Activated CD4-positive, alpha-beta T cell treated with anti-CD3 and anti-CD28 coated beads for 36 hours (primary cell): ENCODE data around the gene MACROD2. TPM values are rescaled to one million over a fixed set of nuclear protein-coding genes. Genes with fewer than 3 reads are reported as not detected.

ENCODE experiments used
- ATAC-seq: fragments of 200-7000 bp; cut with Tn5 transposase; one replicate; pipeline ENCODE4 v1.10.0; 2021; ENCODE audit warnings: mild to moderate bottlenecking, moderate library complexity
- CTCF ChIA-PET: fragments of 350-600 bp; sonication (Branson Sonifier 250); formaldehyde crosslinking; loops from one replicate; lab custom pipeline; 2021; ENCODE audit warnings: antibody characterized with exemption; lab: Charles Lee
- POLR2A ChIA-PET: fragments of 350-600 bp; sonication (Branson Sonifier 250); formaldehyde crosslinking; loops from one replicate; lab custom pipeline; 2021; ENCODE audit warnings: antibody characterized with exemption, inconsistent platforms; lab: Charles Lee
- DNase-seq: peaks from one replicate; pipeline ENCODE4 v3.0.0-alpha.2; 2020
- H3K27ac Mint-ChIP-seq: one replicate; pipeline ENCODE4 v1.8.0; 2021; ENCODE audit warnings: mixed read lengths
- H3K27me3 Mint-ChIP-seq: one replicate; pipeline ENCODE4 v1.8.0; 2021; ENCODE audit warnings: mixed read lengths
- H3K36me3 Mint-ChIP-seq: one replicate; pipeline ENCODE4 v1.8.0; 2021; ENCODE audit warnings: low read depth, mixed read lengths
- H3K4me1 Mint-ChIP-seq: one replicate; pipeline ENCODE4 v1.8.0; 2021; ENCODE audit warnings: mixed read lengths
- H3K4me3 Mint-ChIP-seq: one replicate; pipeline ENCODE4 v1.8.0; 2021; ENCODE audit warnings: mild to moderate bottlenecking, moderate library complexity, mixed read lengths
- H3K9me3 Mint-ChIP-seq: one replicate; pipeline ENCODE4 v1.8.0; 2021; ENCODE audit warnings: low read depth, mixed read lengths
- intact Hi-C, 2 experiments: fragments of 100-400 bp; cut with DNase I in 1 of 2; cut with micrococcal nuclease in 1 of 2; formaldehyde crosslinking; loops; one replicate each; pipeline versions ENCODE4 v1.14.2 to v1.15.1; 2022 to 2024; cut with DNase I, micrococcal nuclease
- total RNA-seq, 2 experiments: library from RNA; stranded (reverse); gene quantifications; one replicate each; pipeline ENCODE4 v1.2.3, GENCODE V29; 2021

MACROD2 gene
- total RNA-seq, 2 experiments from 2014 or later = not detected

DNA sequence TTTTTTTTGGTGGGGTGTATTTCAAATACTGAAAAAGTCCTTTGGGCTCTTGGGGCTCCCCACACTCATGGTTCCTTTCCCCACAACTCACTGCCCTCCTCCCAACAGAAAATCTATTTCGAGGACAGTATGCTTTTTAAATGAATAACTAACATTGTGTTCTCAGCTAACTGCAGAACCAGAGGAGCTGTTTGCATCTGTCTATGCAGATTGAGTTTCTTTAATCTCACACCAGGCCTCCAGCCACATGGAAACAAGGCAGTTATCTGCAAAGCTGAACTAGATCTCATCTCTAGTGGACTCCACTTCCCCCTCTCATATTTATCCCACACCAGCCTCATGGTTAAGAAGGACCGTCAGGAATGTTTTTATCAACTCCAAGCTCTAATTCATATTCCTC lies 1622.8 kb downstream of the MACROD2 start:
- H3K4me3 Mint-ChIP-seq = no peak overlapping the region
- intact Hi-C loops = no loop called here
- POLR2A ChIA-PET = interaction anchor here (0.7 kb wide), 1 partner anchor 26 kb away, joined by 3 read pairs; no protein-coding TSS in a partner anchor

DNA sequence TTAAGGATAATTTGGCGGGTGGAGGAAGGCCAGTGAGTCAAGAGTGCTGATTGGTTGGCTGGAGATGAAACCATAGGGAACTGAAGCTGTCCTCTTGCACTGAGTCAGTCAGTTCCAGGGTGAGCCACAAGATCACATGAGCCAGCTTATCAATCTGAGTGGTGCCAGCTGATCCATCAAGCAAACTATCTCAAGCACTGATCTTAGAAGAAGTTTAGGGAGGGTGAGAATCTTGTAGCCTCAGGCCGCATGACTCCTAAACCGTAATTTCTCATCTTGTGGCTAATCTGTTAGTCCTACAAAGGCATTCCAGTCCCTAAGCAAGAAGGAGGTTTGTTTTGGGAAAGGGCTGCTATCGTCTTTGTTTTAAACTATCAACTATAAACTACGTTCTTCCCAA lies 1623.6 kb downstream of the MACROD2 start:
- H3K36me3 Mint-ChIP-seq = no peaks in the 10 kb centered on the region
- no peak overlapping the region for H3K4me3 Mint-ChIP-seq
- no peaks in the 10 kb centered on the region for H3K27me3 Mint-ChIP-seq
- intact Hi-C loops = no loop called here
- DNase-seq (no peak), ATAC-seq (no peak)
- H3K4me1 Mint-ChIP-seq = no peaks in the 10 kb centered on the region
- no peak overlapping the region for H3K27ac Mint-ChIP-seq
- ChIA-PET POLR2A (no interaction called here), CTCF (no interaction called here)
- H3K9me3 Mint-ChIP-seq = no peaks in the 10 kb centered on the region

More for the DNA sequence above, 1622.8 kb downstream of the MACROD2 start:
- Mint-ChIP-seq H3K27ac (no peak overlapping the region), H3K4me1 (no peaks in the 10 kb centered on the region), H3K27me3 (no peaks in the 10 kb centered on the region), H3K9me3 (no peaks in the 10 kb centered on the region), H3K36me3 (no peaks in the 10 kb centered on the region)
- CTCF ChIA-PET = no interaction called here
- no peak for ATAC-seq
- no peak for DNase-seq

DNA sequence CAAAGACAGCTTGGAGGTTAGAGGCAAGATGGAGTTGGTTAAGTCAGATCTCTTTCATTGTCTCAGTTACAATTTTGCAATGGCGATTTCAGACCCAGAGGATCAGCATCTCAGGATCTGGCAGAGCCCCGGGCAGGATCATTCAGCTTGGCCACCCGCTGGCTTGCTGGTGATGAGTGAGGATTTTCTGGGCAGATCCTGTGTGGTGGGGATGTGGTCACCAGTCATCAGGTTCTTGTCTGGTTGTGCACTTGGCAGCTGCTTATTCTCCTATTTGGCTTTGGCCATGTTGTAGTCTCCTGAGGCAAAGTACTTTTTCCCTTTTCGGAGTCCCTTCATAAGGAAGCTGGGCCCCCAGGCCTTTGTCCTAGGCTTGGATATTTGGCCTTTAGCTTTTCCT lies 1624.0 kb downstream of the MACROD2 start:
- H3K36me3 Mint-ChIP-seq = no peaks in the 10 kb centered on the region
- H3K4me1 Mint-ChIP-seq = no peaks in the 10 kb centered on the region
- intact Hi-C loops = no loop called here
- ChIA-PET CTCF (no interaction called here), POLR2A (no interaction called here)
- ATAC-seq = no peak
- no peaks in the 10 kb centered on the region for H3K9me3 Mint-ChIP-seq
- H3K27me3 Mint-ChIP-seq = no peaks in the 10 kb centered on the region
- H3K27ac Mint-ChIP-seq = no peak overlapping the region
- DNase-seq = no peak
- H3K4me3 Mint-ChIP-seq = no peak overlapping the region

DNA sequence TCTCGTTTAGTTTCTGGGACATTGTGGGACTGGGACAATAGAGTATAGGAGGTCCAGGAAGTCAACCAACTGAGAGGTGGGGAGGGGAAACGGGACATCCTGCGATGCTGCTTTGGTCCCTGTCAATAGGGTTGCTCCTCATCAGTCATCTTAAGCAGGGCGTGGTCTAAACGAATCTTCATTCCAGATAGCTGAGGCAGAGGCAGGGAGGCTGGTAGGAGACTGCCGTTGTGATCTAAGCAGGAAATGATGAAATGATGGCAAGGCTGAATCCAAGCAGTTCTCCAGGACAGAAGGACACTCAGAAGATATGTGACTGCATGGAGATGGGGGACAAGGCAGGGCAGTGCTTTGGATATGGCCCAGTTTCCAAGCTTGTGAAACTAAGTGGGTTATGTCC lies 1624.5 kb downstream of the MACROD2 start:
- ChIA-PET POLR2A (no interaction called here), CTCF (no interaction called here)
- H3K27me3 Mint-ChIP-seq = no peaks in the 10 kb centered on the region
- H3K9me3 Mint-ChIP-seq = no peaks in the 10 kb centered on the region
- ATAC-seq = no peak
- no peak for DNase-seq
- no peak overlapping the region for H3K27ac Mint-ChIP-seq
- intact Hi-C loops = no loop called here
- H3K4me1 Mint-ChIP-seq = no peaks in the 10 kb centered on the region
- H3K4me3 Mint-ChIP-seq = no peak overlapping the region
- H3K36me3 Mint-ChIP-seq = no peaks in the 10 kb centered on the region

DNA sequence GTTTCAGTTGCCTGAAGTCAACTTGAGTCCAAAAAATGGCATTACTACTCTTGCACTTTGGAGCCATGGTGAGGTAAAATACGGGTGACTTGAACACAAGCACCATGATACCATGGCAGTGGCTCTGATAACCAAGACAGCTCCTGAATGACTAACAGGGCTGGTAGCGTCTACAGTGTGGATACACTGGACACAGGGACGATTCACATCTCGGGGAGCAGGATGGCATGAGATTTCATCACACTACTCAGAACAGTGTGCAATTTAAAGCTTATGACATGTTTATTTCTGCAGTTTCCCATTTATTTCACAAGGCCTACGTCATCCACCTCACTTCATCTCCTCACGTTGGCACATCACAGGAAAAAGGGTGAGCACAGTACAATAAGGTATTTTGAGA lies 1627.1 kb downstream of the MACROD2 start:
- intact Hi-C loops = no loop called here
- no peak overlapping the region for H3K27ac Mint-ChIP-seq
- CTCF ChIA-PET = no interaction called here
- POLR2A ChIA-PET = no interaction called here
- no peak for DNase-seq
- H3K4me3 Mint-ChIP-seq = no peak overlapping the region
- no peak for ATAC-seq
- no peaks in the 10 kb centered on the region for H3K9me3 Mint-ChIP-seq
- no peaks in the 10 kb centered on the region for H3K27me3 Mint-ChIP-seq
- no peaks in the 10 kb centered on the region for H3K36me3 Mint-ChIP-seq
- no peaks in the 10 kb centered on the region for H3K4me1 Mint-ChIP-seq

DNA sequence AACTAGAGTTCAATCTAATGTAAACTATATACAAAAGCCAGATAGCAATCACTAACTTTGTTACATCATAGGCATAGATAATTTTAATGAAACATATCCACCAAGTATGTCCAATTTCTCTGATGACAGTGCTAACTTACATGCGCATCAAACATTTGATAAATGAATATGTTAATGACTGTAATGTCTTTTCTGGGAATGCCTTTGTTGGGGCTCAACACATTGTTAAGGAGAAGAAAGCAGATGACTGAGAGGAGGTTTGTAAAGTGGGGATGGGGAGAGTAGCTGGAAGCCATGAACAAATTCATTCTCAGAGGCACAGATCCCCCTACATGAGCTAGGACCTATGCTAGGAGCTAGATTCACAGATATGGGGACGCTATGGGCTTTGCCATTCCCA lies 1627.9 kb downstream of the MACROD2 start:
- H3K4me1 Mint-ChIP-seq = no peaks in the 10 kb centered on the region
- no peaks in the 10 kb centered on the region for H3K27me3 Mint-ChIP-seq
- ChIA-PET POLR2A (no interaction called here), CTCF (no interaction called here)
- DNase-seq (no peak), ATAC-seq (no peak)
- no peaks in the 10 kb centered on the region for H3K36me3 Mint-ChIP-seq
- H3K9me3 Mint-ChIP-seq = no peaks in the 10 kb centered on the region
- intact Hi-C loops = no loop called here
- H3K27ac Mint-ChIP-seq = no peak overlapping the region
- no peak overlapping the region for H3K4me3 Mint-ChIP-seq

DNA sequence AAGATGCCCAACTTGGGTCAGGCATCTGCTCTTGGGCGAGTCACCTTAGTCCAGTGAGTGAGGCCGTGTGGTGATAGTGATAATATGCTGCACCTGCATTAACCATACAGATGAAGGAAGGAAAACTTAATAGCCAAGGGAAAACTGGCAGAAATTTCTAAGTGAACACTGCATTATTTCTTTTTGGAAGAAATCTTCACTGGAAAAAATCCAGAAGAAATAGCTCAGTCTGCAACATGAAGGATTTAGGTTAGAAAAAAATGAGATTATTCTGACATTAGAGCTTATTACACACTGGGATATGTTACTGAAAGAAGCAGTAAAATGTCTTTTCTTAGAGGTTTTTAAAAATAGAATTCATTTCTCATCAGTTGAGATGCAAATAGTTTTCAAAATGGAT lies 1630.7 kb downstream of the MACROD2 start:
- no peaks in the 10 kb centered on the region for H3K4me1 Mint-ChIP-seq
- ATAC-seq = no peak
- intact Hi-C loops = no loop called here
- H3K9me3 Mint-ChIP-seq = no peaks in the 10 kb centered on the region
- H3K36me3 Mint-ChIP-seq = no peaks in the 10 kb centered on the region
- H3K27ac Mint-ChIP-seq = no peak overlapping the region
- no peak for DNase-seq
- H3K4me3 Mint-ChIP-seq = no peak overlapping the region
- POLR2A ChIA-PET = no interaction called here
- CTCF ChIA-PET = no interaction called here
- no peaks in the 10 kb centered on the region for H3K27me3 Mint-ChIP-seq

DNA sequence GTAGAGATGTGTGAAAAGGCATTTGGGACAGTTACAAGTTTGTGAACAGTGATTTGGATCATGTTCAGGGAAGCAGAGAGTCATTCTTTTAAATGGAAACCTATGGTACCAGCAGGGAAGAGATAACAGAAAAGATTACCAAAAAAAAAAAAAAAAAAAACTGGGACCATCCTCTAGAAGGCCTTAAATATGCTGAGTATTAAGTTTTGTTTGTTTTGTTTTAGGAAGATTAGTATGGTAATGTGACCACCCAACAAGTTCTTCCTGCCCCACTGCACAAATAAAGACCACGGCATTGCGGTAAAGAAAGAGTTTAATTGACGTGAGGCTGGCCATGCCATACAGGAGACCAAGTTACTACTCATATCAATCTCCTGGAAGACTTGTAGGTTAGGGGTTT lies 1631.8 kb downstream of the MACROD2 start:
- H3K27ac Mint-ChIP-seq = no peak overlapping the region
- no peak for DNase-seq
- no peaks in the 10 kb centered on the region for H3K4me1 Mint-ChIP-seq
- H3K9me3 Mint-ChIP-seq = no peaks in the 10 kb centered on the region
- intact Hi-C loops = no loop called here
- no peak for ATAC-seq
- POLR2A ChIA-PET = no interaction called here
- H3K27me3 Mint-ChIP-seq = no peaks in the 10 kb centered on the region
- no peaks in the 10 kb centered on the region for H3K36me3 Mint-ChIP-seq
- no peak overlapping the region for H3K4me3 Mint-ChIP-seq
- CTCF ChIA-PET = no interaction called here

DNA sequence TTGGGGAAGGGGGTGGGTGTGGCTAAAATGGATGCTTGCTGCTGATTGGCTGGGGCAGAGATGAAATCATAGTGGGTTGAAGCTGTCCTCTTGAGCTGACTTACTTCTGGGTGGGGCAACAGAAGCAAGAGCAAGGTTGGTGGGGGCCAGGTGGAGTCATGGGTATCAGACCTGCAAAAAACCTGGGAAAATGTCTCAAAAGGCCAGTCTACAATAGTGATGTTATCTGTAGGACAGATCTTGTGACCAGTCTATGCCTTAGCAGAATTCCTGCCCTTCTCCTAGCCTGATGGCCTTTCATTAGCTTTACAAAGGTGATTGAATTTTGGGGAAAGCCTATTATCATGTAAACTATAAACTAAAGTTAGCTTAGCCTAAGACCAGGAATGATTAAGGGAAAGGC lies 1632.2 kb downstream of the MACROD2 start:
- no peaks in the 10 kb centered on the region for H3K9me3 Mint-ChIP-seq
- intact Hi-C loops = no loop called here
- ATAC-seq (no peak), DNase-seq (no peak)
- no peak overlapping the region for H3K27ac Mint-ChIP-seq
- no peaks in the 10 kb centered on the region for H3K36me3 Mint-ChIP-seq
- H3K27me3 Mint-ChIP-seq = no peaks in the 10 kb centered on the region
- ChIA-PET CTCF (no interaction called here), POLR2A (no interaction called here)
- H3K4me3 Mint-ChIP-seq = no peak overlapping the region
- H3K4me1 Mint-ChIP-seq = no peaks in the 10 kb centered on the region

DNA sequence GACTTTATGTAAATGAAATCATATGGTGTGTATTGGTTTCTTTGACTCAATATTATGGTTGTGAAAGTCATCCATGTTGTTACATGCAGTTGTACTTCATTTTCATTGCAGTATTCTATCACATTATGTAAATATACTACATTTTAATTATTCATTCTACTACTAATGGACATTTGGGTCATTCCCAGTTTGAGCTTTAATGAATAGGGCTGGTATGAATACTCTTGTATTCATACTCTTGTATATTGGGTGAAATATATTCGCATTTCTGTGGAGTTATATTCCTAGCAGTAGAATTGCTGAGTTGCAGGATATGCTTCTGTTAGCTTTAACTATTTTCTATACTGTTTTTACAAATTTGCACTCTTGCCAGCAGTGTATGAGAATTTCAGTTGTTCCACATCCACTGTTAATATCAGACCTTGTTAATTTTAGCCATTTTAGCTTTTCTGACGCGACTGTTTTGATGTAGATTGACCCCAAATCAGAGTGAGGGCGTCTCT lies 1633.6 kb downstream of the MACROD2 start:
- POLR2A ChIA-PET = no interaction called here

DNA sequence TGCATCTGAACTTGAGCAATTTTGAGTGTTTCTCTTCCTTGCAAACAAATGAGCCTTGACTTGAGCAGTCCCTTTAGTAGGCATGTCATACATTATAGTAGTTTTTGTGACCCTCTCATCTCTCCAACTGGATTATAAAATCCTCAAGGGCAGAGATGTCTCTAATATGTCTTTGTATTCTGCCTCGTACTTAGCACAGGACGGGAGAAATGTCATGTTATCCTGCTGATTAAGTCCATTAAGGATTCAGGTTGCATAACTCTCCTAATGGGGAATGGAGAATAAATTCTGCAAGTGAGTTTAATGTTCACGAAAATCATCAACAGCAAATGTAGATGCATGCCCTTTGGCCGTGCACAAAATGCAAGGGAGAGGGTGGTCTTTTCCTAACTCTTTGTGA lies 1635.0 kb downstream of the MACROD2 start:
- Mint-ChIP-seq H3K4me3 (no peak overlapping the region), H3K27me3 (no peaks in the 10 kb centered on the region), H3K36me3 (no peaks in the 10 kb centered on the region), H3K4me1 (no peaks in the 10 kb centered on the region), H3K9me3 (no peaks in the 10 kb centered on the region), H3K27ac (no peak overlapping the region)
- intact Hi-C loops = no loop called here
- POLR2A ChIA-PET = no interaction called here
- no peak for ATAC-seq
- no peak for DNase-seq
- CTCF ChIA-PET = no interaction called here

More for the DNA sequence above, 1633.6 kb downstream of the MACROD2 start:
- intact Hi-C loops = no loop called here
- Mint-ChIP-seq H3K27me3 (no peaks in the 10 kb centered on the region), H3K4me3 (no peak overlapping the region), H3K27ac (no peak overlapping the region), H3K4me1 (no peaks in the 10 kb centered on the region), H3K9me3 (no peaks in the 10 kb centered on the region), H3K36me3 (no peaks in the 10 kb centered on the region)
- CTCF ChIA-PET = no interaction called here
- ATAC-seq = no peak
- DNase-seq = no peak

DNA sequence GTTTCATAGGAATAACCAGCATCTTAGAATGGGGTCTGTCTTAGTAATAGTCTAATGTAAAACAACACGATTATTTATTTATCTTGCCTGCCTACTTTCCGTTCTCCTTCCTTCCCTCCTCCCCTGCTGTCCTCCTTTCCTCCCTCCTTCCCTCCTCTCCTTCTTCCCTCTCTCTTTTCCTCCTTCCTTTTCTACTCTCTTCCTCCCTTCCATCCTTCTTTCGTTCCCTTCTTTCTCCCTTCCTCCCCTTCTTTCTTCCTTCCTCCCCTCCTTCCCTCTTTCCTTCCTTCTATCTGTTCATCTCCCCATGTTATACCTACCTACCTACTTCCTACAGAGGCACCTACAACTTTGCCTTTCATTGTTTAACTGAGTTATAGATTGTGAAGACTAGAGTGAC lies 1637.4 kb downstream of the MACROD2 start:
- no peak overlapping the region for H3K27ac Mint-ChIP-seq
- ATAC-seq = no peak
- no peaks in the 10 kb centered on the region for H3K4me1 Mint-ChIP-seq
- intact Hi-C loops = no loop called here
- ChIA-PET CTCF (no interaction called here), POLR2A (no interaction called here)
- no peaks in the 10 kb centered on the region for H3K27me3 Mint-ChIP-seq
- H3K4me3 Mint-ChIP-seq = no peak overlapping the region
- DNase-seq = no peak
- H3K9me3 Mint-ChIP-seq = no peaks in the 10 kb centered on the region
- H3K36me3 Mint-ChIP-seq = no peaks in the 10 kb centered on the region

DNA sequence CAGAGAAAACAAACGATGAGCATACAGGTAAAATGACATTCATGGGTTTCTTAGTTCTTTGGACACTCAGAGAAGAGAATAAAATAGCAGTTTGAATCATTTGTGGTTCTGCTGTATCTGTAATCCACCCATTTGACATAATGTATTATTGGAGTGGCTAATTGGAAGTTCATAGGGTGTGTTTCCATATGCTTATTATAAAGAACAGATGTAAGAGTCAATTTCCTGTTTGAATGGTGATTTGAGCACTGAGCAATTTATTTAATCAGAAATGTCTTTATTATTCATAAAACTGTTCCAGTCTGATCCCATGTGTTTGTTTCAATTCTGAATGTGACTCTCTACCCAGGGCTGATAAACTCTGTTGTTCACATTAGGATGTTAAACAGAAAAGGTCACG lies 1638.8 kb downstream of the MACROD2 start:
- H3K9me3 Mint-ChIP-seq = no peaks in the 10 kb centered on the region
- ChIA-PET CTCF (no interaction called here), POLR2A (no interaction called here)
- no peaks in the 10 kb centered on the region for H3K4me1 Mint-ChIP-seq
- ATAC-seq (no peak), DNase-seq (no peak)
- H3K36me3 Mint-ChIP-seq = no peaks in the 10 kb centered on the region
- no peaks in the 10 kb centered on the region for H3K27me3 Mint-ChIP-seq
- no peak overlapping the region for H3K4me3 Mint-ChIP-seq
- no peak overlapping the region for H3K27ac Mint-ChIP-seq
- intact Hi-C loops = no loop called here
